HepG2 (cell line): ENCODE measurements around the gene ALOX5AP. TPM values are rescaled to one million over a fixed set of nuclear protein-coding genes. Genes with fewer than 3 reads are reported as not detected.

ENCODE experiments used
- ATAC-seq: fragments of 200-7000 bp; cut with Tn5 transposase; 3 replicates; pipeline ENCODE4 v1.9.1; 2020; ENCODE audit warnings: mild to moderate bottlenecking, moderate library complexity
- BruUV-seq: library from RNA; stranded (reverse); fragments of 400-500 nt; replicated peaks from 2 replicates; lab custom pipeline; 2021; lab: Mats Ljungman, UMichigan
- CTCF ChIA-PET: fragments of 300-600 bp; formaldehyde crosslinking; extraction: SDS; loops from one replicate; lab custom pipeline; 2021; ENCODE audit warnings: low total read pairs, inconsistent platforms, low intra/inter-chr PET ratio; lab: Yijun Ruan, JAX
- POLR2A ChIA-PET: fragments of 350-600 bp; sonication (Branson Sonifier 250); formaldehyde crosslinking; loops from one replicate; lab custom pipeline; 2020; ENCODE audit warnings: antibody characterized with exemption, inconsistent platforms; lab: Yijun Ruan, JAX
- DNase-seq: peaks from one replicate; pipeline ENCODE4 v3.0.0-alpha.2; 2015; ENCODE audit warnings: low spot score
- FAIRE-seq: peaks from 3 replicates; lab custom pipeline; 2011; peaks lifted over from hg19 to GRCh38; lab: Jason Lieb, UNC
- H2AFZ ChIP-seq: one replicate; pipeline ENCODE4 v1.6.1; 2011; ENCODE audit warnings: low read length, inconsistent platforms
- H3K27ac ChIP-seq: fragments of 300-600 bp; 3 replicates; pipeline ENCODE4 v1.8.0; 2011; ENCODE audit warnings: mixed run types, mild to moderate bottlenecking, mixed read lengths, low read length, inconsistent platforms; ENCODE audit not compliant: insufficient read depth; ENCODE audit errors: extremely low read length
- H3K27me3 ChIP-seq, 2 experiments: fragments of 200-600 bp in 1 of 2; 2 replicates in 1 of 2; 3 replicates in 1 of 2; pipeline versions ENCODE4 v1.6.0 to v1.8.0; 2011; ENCODE audit warnings: low read length in 2 of 2, mild to moderate bottlenecking in 2 of 2, moderate library complexity in 2 of 2, inconsistent platforms in 1 of 2; ENCODE audit not compliant: insufficient read depth in 2 of 2, control insufficient read depth in 1 of 2
- H3K36me3 ChIP-seq, 2 experiments: fragments of 200-600 bp in 1 of 2; replicated peaks in 1 of 2; 2 replicates in 1 of 2; 3 replicates in 1 of 2; pipeline versions ENCODE4 v1.5.1 to v1.8.0; 2011; ENCODE audit warnings: low read length in 2 of 2, inconsistent platforms in 1 of 2; ENCODE audit not compliant: insufficient read depth in 2 of 2, control insufficient read depth in 1 of 2
- H3K4me1 ChIP-seq: 2 replicates; pipeline ENCODE4 v1.5.1; 2012; ENCODE audit warnings: low read length, inconsistent platforms; ENCODE audit not compliant: insufficient read depth
- H3K4me2 ChIP-seq: 2 replicates; pipeline ENCODE4 v1.6.0; 2011; ENCODE audit warnings: low read depth, low read length, inconsistent platforms
- H3K4me3 ChIP-seq, 3 experiments: fragments of 200-600 bp in 1 of 3; sonication (generic), shearing (Covaris generic) in 1 of 3; replicated peaks in 1 of 3; 2 replicates each; pipeline ENCODE4 v1.5.1; 2011 to 2016; ENCODE audit warnings: low read length in 3 of 3, inconsistent platforms in 2 of 3, low read depth in 2 of 3, mild to moderate bottlenecking in 2 of 3, control low read depth in 1 of 3, mixed read lengths in 1 of 3; ENCODE audit not compliant: insufficient read depth in 1 of 3
- H3K79me2 ChIP-seq: one replicate; pipeline ENCODE4 v1.6.1; 2011; ENCODE audit warnings: low read length, inconsistent platforms; ENCODE audit not compliant: insufficient read depth
- H3K9ac ChIP-seq: 2 replicates; pipeline ENCODE4 v1.6.0; 2011; ENCODE audit warnings: mild to moderate bottlenecking, low read depth, low read length, inconsistent platforms; ENCODE audit not compliant: insufficient read depth
- H3K9me3 ChIP-seq: 2 replicates; pipeline ENCODE4 v1.5.1; 2012; ENCODE audit warnings: mild to moderate bottlenecking, low read length
- H4K20me1 ChIP-seq: 2 replicates; pipeline ENCODE4 v1.6.0; 2011; ENCODE audit warnings: inconsistent platforms, mild to moderate bottlenecking, low read length, moderate library complexity; ENCODE audit not compliant: insufficient read depth
- BCL3 ChIP-seq: sonication (generic); formaldehyde crosslinking; IDR thresholded peaks from 2 replicates; pipeline ENCODE4 v1.5.1; 2020; ENCODE audit warnings: mild to moderate bottlenecking, missing genetic modification reagents, moderate library complexity
- CEBPG ChIP-seq: IDR thresholded peaks from 2 replicates; pipeline ENCODE4 v1.6.1; 2016
- ETS1 ChIP-seq: sonication (generic); formaldehyde crosslinking; IDR thresholded peaks from 2 replicates; pipeline ENCODE4 v1.4.0; 2020; ENCODE audit warnings: missing genetic modification reagents
- NR2F6 ChIP-seq, 2 experiments: IDR thresholded peaks; 2 replicates each; pipeline ENCODE4 v1.6.1; 2016; ENCODE audit warnings: antibody characterized with exemption in 1 of 2, mild to moderate bottlenecking in 1 of 2
- ZNF33B ChIP-seq: sonication (generic); formaldehyde crosslinking; IDR thresholded peaks from 2 replicates; pipeline ENCODE4 v1.5.1; 2020; ENCODE audit warnings: mild to moderate bottlenecking, missing genetic modification reagents
- WGBS: methylation state at CpG from one replicate; pipeline ENCODE4 v1.1.6; 2017; ENCODE audit warnings: low lambda C conversion rate; 5-methylcytosine and 5-hydroxymethylcytosine counted together
- in situ Hi-C: cut with HindIII; loops from 2 replicates; pipeline ENCODE4 v1.10.0; 2017; ENCODE audit warnings: low pct_unique_long_range_greater_than_20kb; ENCODE audit not compliant: extremely low pct_ligation_motif_present
- intact Hi-C: fragments of 100-400 bp; cut with micrococcal nuclease; formaldehyde crosslinking; loops from one replicate; pipeline ENCODE4 v1.10.0; 2022; ENCODE audit not compliant: unreplicated experiment
- polyA plus RNA-seq, 8 experiments: library from polyadenylated mRNA; depleted of rRNA in 3 of 8; stranded (reverse) in 7 of 8; unstranded in 1 of 8; fragments of >200 nt; fragmentation: Illumina TruSeq in 4 of 8; extraction: Trizol in 4 of 8; gene quantifications; 2 replicates each; pipeline versions ENCODE4 v1.2.1 to v1.2.3, GENCODE V29; 2011 to 2016; ENCODE audit warnings: low read depth in 4 of 8, missing spikeins in 1 of 8, mixed read lengths in 1 of 8; ENCODE audit not compliant: insufficient read depth in 1 of 8
- total RNA-seq, 5 experiments: library from RNA; depleted of rRNA; stranded (reverse); fragments of >200 nt; fragmentation: Illumina TruSeq; extraction: Trizol; gene quantifications; 2 replicates each; pipeline ENCODE4 v1.2.3, GENCODE V29; 2016; ENCODE audit warnings: low read depth in 1 of 5

Gene ALOX5AP
- total and polyA plus RNA-seq, 2 of the 13 experiments (the other 11 are each of a cell fraction or from before 2014, with no cell fraction given) = 0.97 to 1.2 TPM

- no peaks in the 10 kb centered on the region for H3K9me3 ChIP-seq
- no peak overlapping the region for H2AFZ ChIP-seq
- no peaks in the 10 kb centered on the region for H3K79me2 ChIP-seq
- TF ChIP-seq CEBPG (CRISPR knock-in tag) (no peak), BCL3 (CRISPR knock-in tag) (no peak), NR2F6 (IDR thresholded peaks at IDR 0.05) (no peak), NR2F6 (CRISPR knock-in tag; IDR thresholded peaks at IDR 0.05) (no peak), ETS1 (CRISPR knock-in tag) (no peak), ZNF33B (no peak)
- TF ChIP-seq, all 625 proteins: peak for 0
- DNase-seq (no peak), ATAC-seq (no peak), FAIRE-seq (no peak)
- H4K20me1 ChIP-seq = no peaks in the 10 kb centered on the region
- no peak overlapping the region for H3K4me2 ChIP-seq
- intact Hi-C loops (no loop called here), in situ Hi-C loops (no loop called here)
- no peak overlapping the region for H3K4me3 ChIP-seq
- peaks cover 33% of the 10 kb centered on the region for H3K4me1 ChIP-seq
- H3K36me3 ChIP-seq = no peaks in the 10 kb centered on the region
- no peaks in the 10 kb centered on the region; a peak in 1 of 5 replicates for H3K27me3 ChIP-seq
- ChIA-PET CTCF (no interaction called here), POLR2A (no interaction called here)
- WGBS = 86% methylated on average over 11 of the region's 11 CpGs
- H3K27ac ChIP-seq = no peak overlapping the region
- no peak overlapping the region for H3K9ac ChIP-seq
- BruUV-seq = no TSS peak
These were observed 75.5 kb downstream of the ALOX5AP start for GRCh38 chr13:30810801-30811200.

Other genes starting within 250 kb of the ALOX5AP start
- 13.7 and 18.3 TPM in 2 replicates for gene USPL1, start 117.6 kb upstream of the ALOX5AP start, total RNA-seq (2016; rRNA removed; fragmentation: Illumina TruSeq; extraction: Trizol)
- 14.0 and 15.9 TPM in 2 replicates for gene USPL1, start 117.6 kb upstream of the ALOX5AP start, polyA plus RNA-seq (2011; rRNA removed)
- gene MEDAG, start 170.7 kb downstream of the ALOX5AP start, total RNA-seq (2016; rRNA removed; fragmentation: Illumina TruSeq; extraction: Trizol) = not detected in 2 replicates
- not detected in 2 replicates for gene MEDAG, start 170.7 kb downstream of the ALOX5AP start, polyA plus RNA-seq (2011; rRNA removed)
- not detected in 2 replicates for gene TEX26, start 197.1 kb downstream of the ALOX5AP start, total RNA-seq (2016; rRNA removed; fragmentation: Illumina TruSeq; extraction: Trizol)
- not detected in 2 replicates for gene TEX26, start 197.1 kb downstream of the ALOX5AP start, polyA plus RNA-seq (2011; rRNA removed)